ENCODE data around the gene LRRC10B.

- TF ChIP-seq EZH2phosphoT487 (IDR thresholded peaks at IDR 0.05) (no peak), EZH2 (IDR thresholded peaks at IDR 0.05) (no peak)
- TF ChIP-seq, protein P1, sequence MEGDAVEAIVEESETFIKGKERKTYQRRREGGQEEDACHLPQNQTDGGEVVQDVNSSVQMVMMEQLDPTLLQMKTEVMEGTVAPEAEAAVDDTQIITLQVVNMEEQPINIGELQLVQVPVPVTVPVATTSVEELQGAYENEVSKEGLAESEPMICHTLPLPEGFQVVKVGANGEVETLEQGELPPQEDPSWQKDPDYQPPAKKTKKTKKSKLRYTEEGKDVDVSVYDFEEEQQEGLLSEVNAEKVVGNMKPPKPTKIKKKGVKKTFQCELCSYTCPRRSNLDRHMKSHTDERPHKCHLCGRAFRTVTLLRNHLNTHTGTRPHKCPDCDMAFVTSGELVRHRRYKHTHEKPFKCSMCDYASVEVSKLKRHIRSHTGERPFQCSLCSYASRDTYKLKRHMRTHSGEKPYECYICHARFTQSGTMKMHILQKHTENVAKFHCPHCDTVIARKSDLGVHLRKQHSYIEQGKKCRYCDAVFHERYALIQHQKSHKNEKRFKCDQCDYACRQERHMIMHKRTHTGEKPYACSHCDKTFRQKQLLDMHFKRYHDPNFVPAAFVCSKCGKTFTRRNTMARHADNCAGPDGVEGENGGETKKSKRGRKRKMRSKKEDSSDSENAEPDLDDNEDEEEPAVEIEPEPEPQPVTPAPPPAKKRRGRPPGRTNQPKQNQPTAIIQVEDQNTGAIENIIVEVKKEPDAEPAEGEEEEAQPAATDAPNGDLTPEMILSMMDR (IDR thresholded peaks at IDR 0.05) = no peak
These were observed 7.6 kb downstream of the LRRC10B start for GRCh38 chr11:61516191-61516590.
